Esophagus muscularis mucosa (tissue), 4 donors: ENCODE data around the gene ADAMTS2.

Source experiments
- EP300 ChIP-seq: sonication (generic); formaldehyde crosslinking; IDR thresholded peaks from one replicate; pipeline ENCODE4 v1.6.1; 2017; ENCODE audit warnings: antibody characterized with exemption
- POLR2A ChIP-seq: fragments of 450-650 bp; IDR thresholded peaks from one replicate; pipeline ENCODE4 v1.6.1; 2017; ENCODE audit warnings: antibody characterized with exemption, moderate library complexity, mild to moderate bottlenecking, low read depth
- POLR2AphosphoS5 ChIP-seq, 2 donors: sonication (generic); formaldehyde crosslinking; IDR thresholded peaks; one replicate each; pipeline ENCODE4 v1.6.1; 2017; ENCODE audit warnings: antibody characterized with exemption in 2 of 2
- TF ChIP-seq, protein P1 (sequence below), 3 experiments: fragments of 200-600 bp in 2 of 3; fragments of 450-650 bp in 1 of 3; sonication (generic) in 2 of 3; IDR thresholded peaks; one replicate each; pipeline ENCODE4 v1.5.1; 2017 to 2019; ENCODE audit warnings: antibody characterized with exemption in 3 of 3, mild to moderate bottlenecking in 2 of 3, moderate library complexity in 1 of 3

GRCh38 chr5:179139936-179140235, 205.4 kb downstream of the ADAMTS2 start:
- TF ChIP-seq POLR2A (no peak), POLR2AphosphoS5 (IDR thresholded peaks at IDR 0.05) (no peak), EP300 (no peak)
- TF ChIP-seq, protein P1, sequence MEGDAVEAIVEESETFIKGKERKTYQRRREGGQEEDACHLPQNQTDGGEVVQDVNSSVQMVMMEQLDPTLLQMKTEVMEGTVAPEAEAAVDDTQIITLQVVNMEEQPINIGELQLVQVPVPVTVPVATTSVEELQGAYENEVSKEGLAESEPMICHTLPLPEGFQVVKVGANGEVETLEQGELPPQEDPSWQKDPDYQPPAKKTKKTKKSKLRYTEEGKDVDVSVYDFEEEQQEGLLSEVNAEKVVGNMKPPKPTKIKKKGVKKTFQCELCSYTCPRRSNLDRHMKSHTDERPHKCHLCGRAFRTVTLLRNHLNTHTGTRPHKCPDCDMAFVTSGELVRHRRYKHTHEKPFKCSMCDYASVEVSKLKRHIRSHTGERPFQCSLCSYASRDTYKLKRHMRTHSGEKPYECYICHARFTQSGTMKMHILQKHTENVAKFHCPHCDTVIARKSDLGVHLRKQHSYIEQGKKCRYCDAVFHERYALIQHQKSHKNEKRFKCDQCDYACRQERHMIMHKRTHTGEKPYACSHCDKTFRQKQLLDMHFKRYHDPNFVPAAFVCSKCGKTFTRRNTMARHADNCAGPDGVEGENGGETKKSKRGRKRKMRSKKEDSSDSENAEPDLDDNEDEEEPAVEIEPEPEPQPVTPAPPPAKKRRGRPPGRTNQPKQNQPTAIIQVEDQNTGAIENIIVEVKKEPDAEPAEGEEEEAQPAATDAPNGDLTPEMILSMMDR (IDR thresholded peaks at IDR 0.05), result no peak
